GM18499 (cell line): ENCODE results near the gene MYH4.

ENCODE experiments used
- ATAC-seq: cut with Tn5 transposase; IDR thresholded peaks from one replicate; pipeline ENCODE4 v1.9.1; 2021; ENCODE audit warnings: moderate number of reproducible peaks; ENCODE audit not compliant: insufficient read depth, unreplicated experiment

The MYH4 gene

DNA sequence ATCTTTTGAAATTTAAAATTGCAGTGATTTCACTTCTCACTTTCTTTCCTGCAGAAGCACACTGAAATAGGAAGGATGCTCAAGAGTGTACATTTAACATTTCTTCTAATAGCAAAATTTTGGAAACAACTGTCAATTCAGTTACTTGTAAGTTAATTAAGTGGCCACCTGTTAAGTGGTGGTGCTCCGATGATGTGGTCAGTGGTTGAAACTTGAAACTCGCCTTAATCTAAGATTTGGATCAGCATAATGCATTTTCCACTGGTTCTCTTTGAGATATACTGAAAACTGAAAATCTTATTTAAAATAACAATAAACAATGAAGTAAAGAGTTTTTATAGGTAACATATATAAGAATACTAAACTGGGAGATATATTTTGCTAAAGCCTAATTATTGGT lies 40.6 kb downstream of the MYH4 start:
- ATAC-seq, result no peak

DNA sequence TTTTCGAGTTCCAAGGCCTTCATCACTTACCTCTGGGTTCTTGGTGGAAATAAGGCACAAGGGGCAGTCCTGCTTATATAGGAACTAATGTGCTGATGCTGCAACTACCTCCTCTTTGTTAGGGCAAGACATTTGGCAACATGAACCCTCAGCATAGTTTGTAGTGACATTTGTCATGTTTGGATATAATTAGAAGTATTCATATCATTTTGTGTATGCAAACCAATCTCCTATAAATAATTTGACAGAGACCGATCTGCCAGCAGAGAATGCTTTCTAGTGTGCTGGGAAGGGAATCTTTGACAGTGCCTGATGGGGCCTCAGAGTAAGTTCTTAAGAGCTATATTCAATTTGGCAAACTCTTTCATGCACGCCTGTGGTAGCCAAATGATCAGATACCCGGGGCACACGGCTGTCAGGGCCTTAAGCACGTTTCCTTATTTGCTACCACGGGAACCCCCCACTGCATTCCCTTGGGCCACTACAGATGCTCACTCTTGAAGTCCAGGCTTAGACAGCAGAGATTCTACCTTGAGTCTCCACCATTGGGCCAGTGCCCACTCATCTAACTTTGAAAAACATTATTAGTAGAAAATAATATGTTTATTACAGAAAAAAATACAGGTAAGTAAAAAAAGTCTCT lies 47.3 kb downstream of the MYH4 start, which contains the start of gene MYH8:
MYH8 (minus strand) TSS at position 51 of the 643 bp plus-strand sequence. CDS start 1,723 bp downstream, outside the sequence.
- no peak for ATAC-seq

- ATAC-seq, result no peak
These were observed 48.1 kb downstream of the MYH4 start for GRCh38 chr17:10421211-10421610.

- no peak for ATAC-seq
These were observed 48.5 kb downstream of the MYH4 start for GRCh38 chr17:10420811-10421210.

- no peak for ATAC-seq
These were observed 51.9 kb downstream of the MYH4 start for GRCh38 chr17:10417431-10417830.

- no peak for ATAC-seq
These were observed 54.2 kb downstream of the MYH4 start for GRCh38 chr17:10415161-10415560.

DNA sequence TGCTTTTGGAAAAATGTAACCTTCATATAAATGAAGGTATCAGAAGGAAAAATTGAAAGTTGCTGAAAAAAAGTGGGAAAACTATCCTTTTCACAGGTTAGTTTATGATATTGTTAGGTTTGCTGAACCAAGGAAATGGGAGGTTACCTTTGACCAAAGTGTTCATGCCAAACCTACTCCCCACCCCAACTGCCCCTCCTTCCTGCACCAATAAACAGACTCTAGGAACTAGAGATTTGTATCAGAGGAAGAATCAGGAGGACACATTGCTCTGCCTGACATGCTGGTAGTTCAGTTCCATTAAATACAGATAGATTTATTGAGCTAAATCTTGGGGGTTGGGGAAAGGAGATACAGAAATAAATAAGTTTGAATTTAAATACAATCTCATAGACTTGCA lies 65.8 kb downstream of the MYH4 start:
- ATAC-seq, result no peak

- ATAC-seq, result no peak
These were observed 71.0 kb downstream of the MYH4 start for GRCh38 chr17:10398352-10398751.

DNA sequence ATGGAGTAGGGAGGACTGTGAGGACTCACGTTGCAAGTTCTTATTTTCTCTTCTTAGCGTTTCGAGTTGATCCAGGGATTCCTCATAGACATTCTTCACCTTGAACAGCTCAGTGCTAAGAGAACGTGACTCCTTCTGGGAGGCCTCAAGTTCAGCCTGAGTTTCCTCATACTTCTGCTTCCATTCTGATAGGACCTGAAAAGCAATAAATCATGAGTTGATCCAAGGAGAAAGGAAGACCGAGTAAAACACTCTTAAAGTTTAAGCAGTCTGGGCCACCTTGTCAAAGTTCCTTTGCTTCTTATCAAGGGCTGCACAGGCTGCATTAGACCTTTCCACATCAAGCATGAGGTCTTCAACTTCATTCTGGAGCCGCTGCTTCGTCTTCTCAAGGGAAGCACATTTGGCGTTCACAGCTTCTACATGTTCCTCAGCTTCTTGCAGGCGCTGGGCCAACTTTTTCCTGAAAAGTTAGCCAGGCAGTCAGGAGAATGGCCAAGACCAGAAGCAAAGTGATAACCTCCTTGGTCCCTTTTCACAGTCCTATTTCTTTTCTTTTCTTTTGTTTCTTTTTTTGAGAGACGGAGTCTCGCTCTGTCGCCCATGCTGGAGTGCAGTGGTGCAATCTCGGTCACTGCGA lies 72.7 kb downstream of the MYH4 start:
- no peak for ATAC-seq

DNA sequence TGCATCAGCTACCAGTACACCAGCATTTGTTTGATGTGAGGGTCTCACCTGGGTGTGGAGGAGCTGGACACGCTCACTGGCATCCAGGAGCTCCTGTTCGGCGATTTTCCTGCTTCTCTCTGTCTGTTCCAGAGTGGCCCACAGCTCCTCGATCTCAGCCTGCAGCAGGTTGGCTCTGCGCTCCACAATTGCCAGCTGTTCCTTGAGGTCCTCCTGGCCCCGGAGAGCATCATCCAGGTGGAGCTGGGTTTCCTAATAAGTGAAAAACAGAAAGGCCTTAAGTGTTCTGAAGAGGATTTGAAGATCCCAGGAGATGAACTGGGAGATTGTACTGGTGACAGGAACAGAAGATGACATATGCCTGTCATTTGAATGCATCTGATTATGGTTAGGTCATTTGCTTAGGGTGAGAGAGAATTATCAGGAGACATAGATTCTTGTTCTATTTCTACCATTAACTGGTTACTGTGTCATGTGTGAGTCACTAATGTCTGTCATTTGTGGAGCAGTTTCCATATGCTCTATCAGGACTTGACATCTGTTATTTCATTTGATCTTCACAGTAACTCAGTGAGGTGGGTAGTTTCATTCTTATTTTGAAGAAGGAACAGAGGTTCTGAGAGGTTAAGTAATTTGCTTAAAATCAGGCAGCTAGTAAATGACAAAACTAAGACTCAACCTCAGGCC lies 75.0 kb downstream of the MYH4 start:
- ATAC-seq, result peak; percentile 86
